Measurements from ENCODE around the gene C3. TPM values are rescaled to one million over a fixed set of nuclear protein-coding genes. Genes with fewer than 3 reads are reported as not detected.

The C3 gene
- total and polyA plus RNA-seq, 2 of the 13 experiments (the other 11 are each of a cell fraction or from before 2014, with no cell fraction given) = 1,455 to 6,272 TPM

DNA sequence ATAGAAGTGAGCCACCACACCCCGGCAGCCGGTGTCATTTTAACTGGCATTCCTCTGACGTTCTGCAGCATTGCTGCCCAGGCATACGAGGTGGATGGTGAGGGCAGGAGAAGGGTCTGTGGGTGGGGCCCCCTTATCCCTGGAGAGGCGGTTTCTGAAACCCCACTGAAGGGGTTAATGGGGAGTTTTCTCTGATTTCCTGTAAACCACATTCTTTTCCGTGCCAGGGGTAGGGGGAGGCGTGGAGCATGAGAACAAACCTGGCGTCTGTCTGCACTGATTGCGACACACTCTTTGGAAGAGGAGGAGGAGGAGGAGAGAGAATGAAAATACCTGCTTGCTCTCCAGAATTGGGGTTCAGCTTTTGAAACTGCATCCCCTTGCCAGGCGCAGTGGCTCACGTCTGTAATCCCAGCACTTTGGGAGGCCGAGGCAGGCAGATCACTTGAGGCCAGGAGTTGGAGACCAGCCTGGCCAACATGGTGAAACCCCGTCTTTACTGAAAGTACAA is 2.7 kb upstream of the C3 start (continued):
- TF ChIP-seq, protein P1, sequence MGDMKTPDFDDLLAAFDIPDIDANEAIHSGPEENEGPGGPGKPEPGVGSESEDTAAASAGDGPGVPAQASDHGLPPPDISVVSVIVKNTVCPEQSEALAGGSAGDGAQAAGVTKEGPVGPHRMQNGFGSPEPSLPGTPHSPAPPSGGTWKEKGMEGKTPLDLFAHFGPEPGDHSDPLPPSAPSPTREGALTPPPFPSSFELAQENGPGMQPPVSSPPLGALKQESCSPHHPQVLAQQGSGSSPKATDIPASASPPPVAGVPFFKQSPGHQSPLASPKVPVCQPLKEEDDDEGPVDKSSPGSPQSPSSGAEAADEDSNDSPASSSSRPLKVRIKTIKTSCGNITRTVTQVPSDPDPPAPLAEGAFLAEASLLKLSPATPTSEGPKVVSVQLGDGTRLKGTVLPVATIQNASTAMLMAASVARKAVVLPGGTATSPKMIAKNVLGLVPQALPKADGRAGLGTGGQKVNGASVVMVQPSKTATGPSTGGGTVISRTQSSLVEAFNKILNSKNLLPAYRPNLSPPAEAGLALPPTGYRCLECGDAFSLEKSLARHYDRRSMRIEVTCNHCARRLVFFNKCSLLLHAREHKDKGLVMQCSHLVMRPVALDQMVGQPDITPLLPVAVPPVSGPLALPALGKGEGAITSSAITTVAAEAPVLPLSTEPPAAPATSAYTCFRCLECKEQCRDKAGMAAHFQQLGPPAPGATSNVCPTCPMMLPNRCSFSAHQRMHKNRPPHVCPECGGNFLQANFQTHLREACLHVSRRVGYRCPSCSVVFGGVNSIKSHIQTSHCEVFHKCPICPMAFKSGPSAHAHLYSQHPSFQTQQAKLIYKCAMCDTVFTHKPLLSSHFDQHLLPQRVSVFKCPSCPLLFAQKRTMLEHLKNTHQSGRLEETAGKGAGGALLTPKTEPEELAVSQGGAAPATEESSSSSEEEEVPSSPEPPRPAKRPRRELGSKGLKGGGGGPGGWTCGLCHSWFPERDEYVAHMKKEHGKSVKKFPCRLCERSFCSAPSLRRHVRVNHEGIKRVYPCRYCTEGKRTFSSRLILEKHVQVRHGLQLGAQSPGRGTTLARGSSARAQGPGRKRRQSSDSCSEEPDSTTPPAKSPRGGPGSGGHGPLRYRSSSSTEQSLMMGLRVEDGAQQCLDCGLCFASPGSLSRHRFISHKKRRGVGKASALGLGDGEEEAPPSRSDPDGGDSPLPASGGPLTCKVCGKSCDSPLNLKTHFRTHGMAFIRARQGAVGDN (CRISPR knock-in tag; IDR thresholded peaks at IDR 0.05) = peak; percentile 69
- TF ChIP-seq ZNF337 (CRISPR knock-in tag; IDR thresholded peaks at IDR 0.05; ENCODE audit: borderline replicate concordance, low read depth) = no peak
- TF ChIP-seq SMAD9 (CRISPR knock-in tag; IDR thresholded peaks at IDR 0.05) = no peak
- TF ChIP-seq RELA (CRISPR knock-in tag; IDR thresholded peaks at IDR 0.05) = peak; percentile 94; the same call in 1 of the 2 replicates
- TF ChIP-seq, protein P2, sequence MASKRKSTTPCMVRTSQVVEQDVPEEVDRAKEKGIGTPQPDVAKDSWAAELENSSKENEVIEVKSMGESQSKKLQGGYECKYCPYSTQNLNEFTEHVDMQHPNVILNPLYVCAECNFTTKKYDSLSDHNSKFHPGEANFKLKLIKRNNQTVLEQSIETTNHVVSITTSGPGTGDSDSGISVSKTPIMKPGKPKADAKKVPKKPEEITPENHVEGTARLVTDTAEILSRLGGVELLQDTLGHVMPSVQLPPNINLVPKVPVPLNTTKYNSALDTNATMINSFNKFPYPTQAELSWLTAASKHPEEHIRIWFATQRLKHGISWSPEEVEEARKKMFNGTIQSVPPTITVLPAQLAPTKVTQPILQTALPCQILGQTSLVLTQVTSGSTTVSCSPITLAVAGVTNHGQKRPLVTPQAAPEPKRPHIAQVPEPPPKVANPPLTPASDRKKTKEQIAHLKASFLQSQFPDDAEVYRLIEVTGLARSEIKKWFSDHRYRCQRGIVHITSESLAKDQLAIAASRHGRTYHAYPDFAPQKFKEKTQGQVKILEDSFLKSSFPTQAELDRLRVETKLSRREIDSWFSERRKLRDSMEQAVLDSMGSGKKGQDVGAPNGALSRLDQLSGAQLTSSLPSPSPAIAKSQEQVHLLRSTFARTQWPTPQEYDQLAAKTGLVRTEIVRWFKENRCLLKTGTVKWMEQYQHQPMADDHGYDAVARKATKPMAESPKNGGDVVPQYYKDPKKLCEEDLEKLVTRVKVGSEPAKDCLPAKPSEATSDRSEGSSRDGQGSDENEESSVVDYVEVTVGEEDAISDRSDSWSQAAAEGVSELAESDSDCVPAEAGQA (IDR thresholded peaks at IDR 0.05; ENCODE audit: low read depth) = no peak
- TF ChIP-seq, protein P2 (CRISPR knock-in tag; IDR thresholded peaks at IDR 0.05; ENCODE audit: borderline replicate concordance) = no peak
- peak; percentile 74; the same call in 1 of the 2 replicates for TF ChIP-seq HMG20A (CRISPR knock-in tag; IDR thresholded peaks at IDR 0.05; ENCODE audit: borderline replicate concordance)
- TF ChIP-seq, protein P3, sequence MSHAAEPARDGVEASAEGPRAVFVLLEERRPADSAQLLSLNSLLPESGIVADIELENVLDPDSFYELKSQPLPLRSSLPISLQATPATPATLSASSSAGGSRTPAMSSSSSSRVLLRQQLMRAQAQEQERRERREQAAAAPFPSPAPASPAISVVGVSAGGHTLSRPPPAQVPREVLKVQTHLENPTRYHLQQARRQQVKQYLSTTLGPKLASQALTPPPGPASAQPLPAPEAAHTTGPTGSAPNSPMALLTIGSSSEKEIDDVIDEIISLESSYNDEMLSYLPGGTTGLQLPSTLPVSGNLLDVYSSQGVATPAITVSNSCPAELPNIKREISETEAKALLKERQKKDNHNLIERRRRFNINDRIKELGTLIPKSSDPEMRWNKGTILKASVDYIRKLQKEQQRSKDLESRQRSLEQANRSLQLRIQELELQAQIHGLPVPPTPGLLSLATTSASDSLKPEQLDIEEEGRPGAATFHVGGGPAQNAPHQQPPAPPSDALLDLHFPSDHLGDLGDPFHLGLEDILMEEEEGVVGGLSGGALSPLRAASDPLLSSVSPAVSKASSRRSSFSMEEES (CRISPR knock-in tag; IDR thresholded peaks at IDR 0.05) = peak; percentile 73; the same call in 1 of the 2 replicates
- no peak for TF ChIP-seq RAD21 (CRISPR knock-in tag; IDR thresholded peaks at IDR 0.05)
- TF ChIP-seq ZNF33A (CRISPR knock-in tag; IDR thresholded peaks at IDR 0.05; ENCODE audit: borderline replicate concordance) = no peak
- TF ChIP-seq ZMYM4 (CRISPR knock-in tag; IDR thresholded peaks at IDR 0.05) = no peak
- no peak for TF ChIP-seq ZBTB3 (CRISPR knock-in tag; IDR thresholded peaks at IDR 0.05; ENCODE audit: borderline replicate concordance, low read depth)
- TF ChIP-seq FOXK1 (CRISPR knock-in tag; IDR thresholded peaks at IDR 0.05; ENCODE audit: borderline replicate concordance, low read depth) = peak; percentile 74; the same call in 1 of the 2 replicates
- no peak for TF ChIP-seq ZNF562 (CRISPR knock-in tag; IDR thresholded peaks at IDR 0.05; ENCODE audit: borderline replicate concordance)
- 0 out of 2 replicates have a peak, but pooled peaks have one; percentile 55 for TF ChIP-seq ZSCAN22 (CRISPR knock-in tag; IDR thresholded peaks at IDR 0.05)
- TF ChIP-seq ZNF234 (CRISPR knock-in tag; conservative IDR thresholded peaks at IDR 0.05) = no peak
- TF ChIP-seq ZNF547 (CRISPR knock-in tag; IDR thresholded peaks at IDR 0.05) = no peak
- TF ChIP-seq FOSL2 (CRISPR knock-in tag; IDR thresholded peaks at IDR 0.05) = peak; percentile 71
- 0 out of 2 replicates have a peak, but pooled peaks have one; percentile 47 for TF ChIP-seq SP4 (CRISPR knock-in tag; IDR thresholded peaks at IDR 0.05)
